HL-60/S4 treated with phorbol 12-myristate 13-acetate at 8.2 ng/mL for 4 days and 3 days (cell line): Measurements from ENCODE around the gene PHLDB1.
"Not testable (repeated sequence)": the region's sequence is repeated elsewhere in the genome, so short reads cannot be mapped to it uniquely, and the experiment has no call there.

Experiments
- in situ Hi-C: fragments of 300-500 bp; cut with MboI; formaldehyde crosslinking; loops from 2 replicates; pipeline ENCODE4 v1.15.0; 2022; ENCODE audit warnings: low sequenced_read_pairs

The PHLDB1 gene

DNA sequence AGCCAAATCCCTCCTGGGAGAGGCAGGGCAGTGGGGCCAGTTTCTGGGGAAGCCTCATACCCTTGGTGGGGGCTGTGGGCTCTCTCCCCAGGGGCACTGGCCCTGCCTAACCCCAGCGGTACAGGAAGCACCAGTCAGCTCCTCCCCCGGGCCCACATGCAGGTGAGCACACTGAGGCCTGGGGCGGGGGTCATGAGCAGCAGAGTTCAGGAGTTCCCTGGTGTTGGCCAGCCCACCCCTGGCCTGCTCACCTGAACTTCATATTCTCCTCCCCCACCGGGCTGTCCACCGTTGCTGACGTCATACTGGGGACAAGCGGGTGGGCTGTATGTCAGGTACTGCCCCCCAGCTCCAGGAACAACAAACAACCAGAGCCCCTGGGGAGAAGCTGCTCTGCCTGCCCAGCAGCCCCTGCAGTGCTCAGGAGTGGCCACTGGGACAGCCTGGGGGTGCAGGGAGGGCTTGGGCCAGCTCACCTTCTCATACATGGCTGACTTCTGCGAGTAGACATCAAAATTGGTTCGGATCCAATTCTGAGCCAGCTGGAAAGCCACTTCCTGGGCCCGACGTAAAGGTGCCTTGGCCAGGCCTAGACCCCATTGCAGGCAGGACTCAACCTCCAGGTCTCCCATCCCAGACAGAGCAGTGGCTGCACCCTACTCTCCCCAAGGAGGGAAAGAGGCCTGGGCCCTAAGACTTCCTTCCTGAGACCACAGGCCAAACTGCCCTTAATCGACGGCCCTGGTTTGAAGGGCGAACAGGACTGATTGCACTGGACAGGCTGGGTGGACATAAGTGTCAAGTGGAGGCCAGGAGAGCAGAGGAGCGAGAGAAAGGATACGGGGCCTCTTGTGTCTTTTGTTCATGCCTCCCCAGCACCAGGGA is 51.3 kb downstream of the PHLDB1 start:
- in situ Hi-C loops = no loop called here

DNA sequence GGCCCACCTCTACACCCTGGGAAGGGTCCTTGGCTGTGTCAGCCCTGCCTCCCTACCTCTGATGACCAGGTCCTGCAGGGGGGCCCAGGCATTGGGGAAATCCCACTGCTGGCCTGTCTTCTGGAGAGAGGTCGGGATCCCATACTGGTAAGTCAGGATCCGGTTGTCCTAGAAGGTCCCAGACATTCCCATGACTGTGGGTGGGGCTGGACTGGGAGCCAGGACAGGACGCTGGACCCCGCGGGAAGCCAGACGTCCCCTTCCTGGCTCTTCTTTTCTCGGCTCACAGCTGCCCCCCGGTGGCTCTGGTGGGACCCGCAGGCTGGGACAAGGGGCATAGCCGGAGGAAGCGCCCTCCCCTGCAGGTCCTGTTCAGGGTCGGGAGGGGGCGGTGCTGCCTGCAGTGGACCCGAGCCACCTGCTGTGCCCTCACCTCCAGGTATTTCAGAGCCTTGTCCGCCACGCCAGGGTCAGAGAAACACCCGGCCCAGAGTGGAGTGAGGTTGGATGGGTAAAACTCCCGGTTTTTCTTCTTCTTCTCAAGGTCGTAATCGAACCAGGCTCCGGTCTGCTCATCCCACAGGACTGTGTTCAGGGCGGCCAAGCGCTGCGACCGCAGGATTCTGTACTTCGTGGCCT is 52.0 kb downstream of the PHLDB1 start:
- in situ Hi-C loops = no loop called here

DNA sequence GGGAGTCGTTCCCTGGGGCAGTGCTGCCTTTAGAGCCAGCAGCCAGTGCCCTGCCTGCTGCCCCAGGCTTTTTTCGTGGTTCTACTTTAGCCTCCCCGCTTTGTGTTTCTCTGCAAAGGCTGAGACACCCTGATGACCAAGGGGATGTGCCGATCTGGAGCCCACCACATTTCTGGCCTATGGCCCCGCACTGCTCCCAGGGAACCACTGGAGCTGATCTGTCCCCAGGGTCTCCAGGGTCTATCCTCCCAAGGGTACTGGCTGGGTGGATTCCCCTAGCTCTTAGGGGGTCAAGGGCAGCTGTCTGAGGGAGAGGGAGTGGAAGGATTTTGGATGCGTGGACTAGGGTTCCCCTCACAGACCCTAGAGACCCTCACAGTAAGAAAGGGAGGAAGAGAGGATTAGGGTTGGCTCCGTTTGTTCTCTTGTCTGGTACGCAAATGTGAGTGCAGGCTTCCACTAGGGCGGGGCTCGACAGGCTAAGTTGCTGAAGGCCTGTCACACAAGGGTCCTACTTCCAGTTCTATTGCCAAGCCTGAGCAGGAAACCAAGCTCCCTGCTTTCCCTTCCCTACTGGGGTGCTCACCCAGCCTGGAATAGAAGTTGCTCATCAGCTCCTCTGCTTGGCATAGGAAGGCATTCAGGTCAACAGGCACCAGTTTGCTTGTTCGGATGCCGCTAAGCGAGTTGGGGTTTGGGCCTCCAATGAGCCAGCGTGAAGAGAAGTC is 52.7 kb downstream of the PHLDB1 start:
- in situ Hi-C loops = no loop called here

DNA sequence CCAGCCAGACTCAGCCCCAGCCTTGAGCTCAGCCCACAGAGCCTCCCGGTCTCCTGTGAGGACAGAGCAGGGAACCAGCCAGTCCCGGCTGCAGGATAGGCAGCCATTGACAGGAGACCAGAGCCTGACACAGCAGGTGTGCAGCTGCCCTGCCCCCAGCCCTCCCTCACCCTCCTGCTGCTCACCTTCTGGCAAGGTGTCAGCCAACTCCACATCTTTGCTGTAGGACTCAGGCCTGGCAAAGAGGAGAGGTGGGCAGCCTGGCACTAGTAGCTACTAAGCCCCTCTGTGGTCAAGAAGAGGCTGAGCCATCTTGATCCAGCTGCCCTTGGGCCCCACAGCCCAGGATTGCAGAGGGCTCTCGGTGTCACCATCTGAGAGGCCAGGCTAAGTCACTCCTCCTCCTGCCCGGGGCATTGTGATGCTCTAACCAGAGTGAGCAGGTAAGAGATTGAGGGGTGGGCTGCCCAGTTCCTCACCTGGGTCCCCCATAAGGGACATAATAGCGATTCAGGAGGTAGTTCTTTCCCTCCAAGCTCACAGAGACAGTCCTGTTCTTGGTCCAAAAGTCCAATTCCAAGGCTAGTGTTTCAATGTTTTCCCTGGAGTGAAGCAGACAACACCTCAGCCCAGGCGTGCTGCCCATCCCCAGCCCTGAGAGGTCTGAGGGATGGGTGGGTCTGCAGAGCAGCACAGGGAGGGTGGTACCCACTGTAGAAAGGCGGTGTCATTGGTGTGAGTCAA is 53.4 kb downstream of the PHLDB1 start:
- in situ Hi-C loops = no loop called here

DNA sequence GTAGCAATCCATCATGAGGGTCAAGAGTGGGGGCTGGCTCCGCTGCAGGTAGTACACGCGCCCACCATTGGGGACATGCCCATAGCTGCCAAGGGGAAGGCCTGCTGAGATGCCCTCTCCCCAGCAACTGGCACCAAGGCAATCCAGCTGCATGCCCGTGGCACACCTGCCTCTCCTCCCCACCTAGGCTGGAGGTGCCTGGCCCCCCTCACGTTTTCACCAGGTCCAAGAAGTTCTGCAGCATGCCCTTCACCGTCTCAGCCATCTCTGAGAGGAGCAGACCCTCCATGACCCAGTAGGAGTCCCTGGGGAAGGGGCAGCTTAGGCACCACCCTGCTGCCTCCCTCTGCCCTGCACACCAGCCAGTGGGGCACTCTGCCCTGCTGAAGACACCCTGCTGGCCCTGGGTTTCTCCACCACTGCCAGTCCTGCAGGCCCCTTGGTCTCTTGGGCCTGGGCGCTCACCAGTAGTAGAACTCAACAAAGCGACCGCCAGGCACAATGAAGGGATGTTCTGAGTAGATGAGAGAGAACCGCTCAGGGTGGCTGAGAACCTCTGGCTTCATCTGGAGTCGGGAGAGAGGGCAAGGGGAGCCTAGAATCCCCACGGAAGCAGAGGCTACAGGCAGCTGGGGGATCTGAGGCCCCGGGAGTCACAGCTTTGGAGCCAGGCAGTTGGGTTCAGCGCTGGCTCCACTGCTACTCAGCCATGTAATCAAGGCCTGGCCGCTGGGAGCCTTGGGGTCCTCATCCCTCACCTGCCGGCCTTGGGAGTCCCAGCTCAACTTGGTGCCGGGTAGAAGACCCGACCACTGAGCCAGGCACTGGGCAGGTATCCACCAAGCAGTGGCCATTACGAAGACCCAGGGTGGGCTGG is 54.2 kb downstream of the PHLDB1 start:
- in situ Hi-C loops = no loop called here

DNA sequence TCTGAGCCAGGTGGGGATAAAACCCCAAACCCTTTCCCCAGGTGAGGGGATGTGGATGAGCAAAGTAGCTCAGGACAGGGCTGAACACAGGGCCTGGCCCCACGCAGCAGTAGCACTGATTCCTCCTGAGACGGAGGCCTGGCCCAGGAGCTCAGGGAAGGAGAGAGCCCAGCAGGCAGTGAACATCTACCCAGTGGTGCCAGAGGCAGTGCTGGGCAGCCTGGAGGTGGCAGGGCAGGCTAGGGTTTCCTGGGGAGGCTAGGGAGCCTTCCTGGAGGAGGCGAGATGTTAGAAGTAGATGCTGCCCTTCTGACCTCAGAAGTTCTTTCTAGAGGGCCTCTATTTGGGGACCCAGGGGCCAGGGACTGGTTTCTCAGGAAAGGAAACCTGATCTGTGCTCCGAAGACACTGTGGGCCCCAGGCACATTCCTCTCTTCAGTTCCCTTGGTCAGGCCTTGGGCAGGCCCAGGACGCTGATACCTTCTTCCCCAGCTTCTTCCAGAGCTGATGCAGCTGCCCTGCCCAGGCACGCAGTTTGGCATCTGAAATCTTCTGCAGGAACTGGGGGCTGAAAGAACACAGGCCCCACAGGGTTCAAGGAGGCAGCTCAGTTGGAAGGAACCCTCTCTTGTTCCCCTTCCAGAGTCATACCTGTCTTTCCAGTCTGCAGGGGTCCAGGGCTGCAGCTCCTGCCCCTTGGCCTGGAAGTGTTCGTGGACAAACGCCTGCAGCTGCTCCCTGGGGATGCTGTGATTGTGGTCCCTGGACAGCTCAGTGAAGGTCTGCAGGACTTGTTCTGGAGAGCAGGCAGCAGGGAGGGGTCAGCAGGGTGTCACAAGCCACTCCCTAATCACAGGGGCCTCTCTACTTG is 55.2 kb downstream of the PHLDB1 start:
- in situ Hi-C loops = no loop called here

DNA sequence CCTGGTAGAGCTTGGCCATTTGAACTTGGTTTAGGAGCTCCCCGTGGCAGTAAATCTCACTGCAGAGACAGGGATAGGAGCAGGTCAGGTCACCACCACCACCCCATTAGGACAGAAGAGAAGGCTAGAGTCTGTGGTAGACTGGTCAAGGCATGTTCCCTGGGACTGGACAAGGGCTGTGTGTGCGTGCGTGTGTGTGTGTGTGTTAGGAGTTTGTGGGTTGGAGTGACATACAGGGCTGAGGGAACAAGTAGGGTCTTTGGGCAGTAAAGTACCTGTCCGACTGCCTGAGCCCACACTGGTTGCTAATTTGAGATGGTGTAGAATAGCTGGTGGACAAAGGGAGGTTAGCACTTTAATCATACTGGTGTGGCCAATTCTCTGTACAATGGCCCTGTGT is 56.0 kb downstream of the PHLDB1 start:
- in situ Hi-C loops = no loop called here

DNA sequence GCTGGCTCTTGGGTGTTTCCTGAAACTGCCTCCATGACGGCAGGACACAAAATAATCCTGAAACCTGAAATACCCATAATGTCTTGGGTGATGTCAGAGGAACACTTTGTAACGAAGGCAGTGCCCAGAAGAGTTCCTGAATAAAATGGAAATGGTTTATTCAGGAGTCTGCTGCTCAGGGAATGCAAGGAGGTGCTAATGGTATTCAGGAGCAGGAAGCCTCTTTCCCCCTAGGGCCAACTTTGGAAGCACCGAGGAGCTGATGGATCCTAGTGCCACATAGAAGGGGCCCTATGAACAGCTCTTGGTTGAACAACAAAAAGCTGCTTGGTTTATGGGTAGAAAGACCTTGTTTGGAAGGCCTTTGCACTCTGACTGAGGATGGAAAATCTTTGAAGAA is 56.5 kb downstream of the PHLDB1 start:
- in situ Hi-C loops = no loop called here

DNA sequence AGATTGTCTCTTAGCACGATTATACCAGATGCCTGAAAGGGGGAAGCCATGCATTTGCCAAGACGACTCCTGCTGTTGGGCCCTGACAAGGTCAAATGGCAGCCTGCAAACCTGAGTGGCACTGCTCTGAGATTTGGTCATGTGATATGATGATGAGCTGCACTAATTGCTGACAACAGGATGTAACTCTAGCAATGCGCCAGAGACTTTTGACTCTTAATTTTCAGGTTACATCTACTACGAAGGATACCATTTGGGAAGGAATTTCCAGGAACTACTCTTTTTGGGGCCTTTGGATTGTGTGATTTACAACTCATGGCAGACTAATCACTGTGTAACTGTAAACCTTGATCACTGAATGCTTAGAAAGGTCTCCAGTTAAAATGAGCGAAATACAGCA is 59.0 kb downstream of the PHLDB1 start:
- in situ Hi-C loops = no loop called here

DNA sequence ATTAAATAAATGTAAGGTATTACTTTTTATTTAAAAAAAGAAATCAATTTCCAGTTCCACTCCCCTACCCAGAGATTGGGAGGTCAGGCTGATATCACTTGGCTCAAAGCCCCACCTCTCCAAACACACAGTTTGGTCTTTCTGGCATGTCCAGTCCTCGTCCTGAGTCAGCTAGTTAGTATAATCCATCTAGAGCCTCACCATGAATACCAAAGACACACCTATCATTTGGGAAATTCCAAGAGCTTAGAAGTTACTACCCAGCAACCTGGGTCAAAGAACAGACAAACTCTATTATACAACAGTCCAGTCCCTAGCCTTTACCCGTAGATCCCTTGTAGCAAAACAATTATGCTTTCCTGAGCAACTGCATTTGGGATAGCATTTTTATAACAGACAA is 62.6 kb downstream of the PHLDB1 start:
- in situ Hi-C loops = no loop called here

DNA sequence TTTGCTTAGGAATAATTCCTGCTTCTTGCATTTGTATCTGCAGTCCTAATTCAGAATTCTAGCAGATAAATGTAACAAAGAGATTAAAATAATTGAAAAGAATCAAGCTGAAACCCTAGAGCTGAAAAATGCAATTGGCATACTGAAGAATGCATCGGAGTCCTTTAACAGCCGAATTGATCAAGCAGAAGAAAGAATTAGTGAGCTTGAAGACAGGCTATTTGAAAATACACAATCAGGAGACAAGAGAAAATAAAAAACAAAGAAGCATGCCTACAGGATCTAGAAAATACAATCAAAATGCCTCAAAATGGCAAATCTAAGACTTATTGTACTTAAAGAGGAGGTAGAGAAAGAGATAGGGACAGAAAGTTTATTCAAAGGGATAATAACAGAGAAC is 63.8 kb downstream of the PHLDB1 start:
- in situ Hi-C loops = no loop called here

DNA sequence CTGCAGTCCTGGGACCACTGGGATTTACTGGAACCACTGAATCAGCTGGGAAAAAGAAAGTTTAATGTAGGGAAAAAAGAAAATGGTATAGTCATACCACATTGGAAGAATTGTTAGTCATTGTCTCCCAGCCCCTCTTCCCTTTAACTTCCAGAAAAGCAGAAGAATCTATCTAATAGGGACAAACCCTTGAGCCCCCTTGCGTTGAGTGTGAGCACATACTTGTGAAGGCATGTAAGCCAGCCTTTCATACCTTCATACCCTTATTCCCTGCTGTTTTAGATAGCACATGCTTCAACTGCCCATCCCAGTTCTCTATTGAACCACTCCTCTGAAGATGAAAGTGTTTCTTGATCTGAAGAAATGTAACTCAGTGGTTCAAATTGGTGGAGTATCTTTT is 65.4 kb downstream of the PHLDB1 start:
- in situ Hi-C loops = no loop called here

DNA sequence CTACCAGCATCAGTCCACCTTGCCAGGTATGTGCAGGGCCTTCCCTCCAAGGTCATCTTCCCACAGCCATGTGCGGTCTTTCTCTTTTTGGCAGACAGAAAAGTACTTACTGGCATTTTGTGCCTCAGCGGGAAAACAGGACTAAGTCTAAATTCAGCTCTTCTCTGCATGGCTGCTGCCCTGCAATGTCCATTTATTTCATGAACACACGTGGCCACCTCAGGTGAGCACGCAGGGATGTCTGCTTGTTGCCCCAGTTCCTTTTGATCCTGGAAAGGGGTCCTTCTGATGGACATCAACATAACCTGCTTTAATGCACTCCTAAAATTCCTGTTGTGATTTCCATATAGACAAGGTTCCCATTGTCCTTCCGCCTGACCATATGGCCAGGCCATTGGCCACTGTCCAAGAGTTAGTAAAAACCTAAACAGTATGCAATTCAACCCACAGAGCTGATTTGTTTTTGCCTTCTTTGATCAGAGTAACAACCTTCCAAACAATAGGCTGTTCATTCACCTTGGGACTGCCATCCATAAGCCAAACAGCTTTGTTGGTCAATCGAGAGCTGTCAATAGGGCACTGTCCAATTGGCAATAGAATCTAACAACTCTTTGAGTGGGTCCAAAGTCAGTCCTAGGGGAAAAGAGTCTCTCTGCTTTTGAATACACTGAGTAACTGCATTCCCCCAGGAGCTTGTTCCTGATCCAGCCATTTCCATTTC is 66.1 kb downstream of the PHLDB1 start:
- in situ Hi-C loops = no loop called here

DNA sequence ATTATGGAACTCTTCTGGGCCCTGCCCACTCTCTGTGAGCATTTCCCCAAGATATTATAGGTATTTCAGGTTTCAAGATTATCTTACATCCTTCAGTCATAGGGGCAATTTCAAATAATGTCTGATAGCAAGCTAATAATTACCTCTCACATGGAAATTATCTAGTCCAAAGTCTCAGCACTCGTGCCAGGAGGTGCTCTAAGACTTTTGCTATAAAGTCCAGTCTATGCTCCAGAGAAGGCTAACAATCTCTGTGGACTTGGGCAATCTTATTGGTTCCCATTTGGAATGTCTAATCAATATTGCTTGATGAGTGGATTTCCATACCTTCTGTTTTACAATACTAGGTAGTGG is 66.6 kb downstream of the PHLDB1 start:
- in situ Hi-C loops = no loop called here

DNA sequence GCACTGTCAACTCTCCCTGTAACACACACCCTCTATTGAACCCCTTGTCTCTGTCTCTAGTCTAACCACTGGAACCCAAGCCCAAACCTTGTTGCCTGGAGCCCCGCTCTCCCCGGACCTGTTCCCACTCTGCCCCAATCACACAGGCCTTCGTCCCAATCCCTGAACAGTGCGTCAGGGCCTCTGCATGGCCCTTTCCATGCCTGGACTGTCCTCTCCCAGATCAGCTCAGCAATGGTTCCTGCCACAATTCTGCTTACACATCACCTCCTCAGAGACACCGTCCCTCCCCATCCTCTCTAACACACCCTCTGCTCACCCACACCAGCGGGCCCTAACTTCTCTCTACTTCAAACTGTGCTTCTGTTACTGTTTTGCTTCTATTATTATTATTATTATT is 70.6 kb downstream of the PHLDB1 start:
- in situ Hi-C loops = no loop called here

DNA sequence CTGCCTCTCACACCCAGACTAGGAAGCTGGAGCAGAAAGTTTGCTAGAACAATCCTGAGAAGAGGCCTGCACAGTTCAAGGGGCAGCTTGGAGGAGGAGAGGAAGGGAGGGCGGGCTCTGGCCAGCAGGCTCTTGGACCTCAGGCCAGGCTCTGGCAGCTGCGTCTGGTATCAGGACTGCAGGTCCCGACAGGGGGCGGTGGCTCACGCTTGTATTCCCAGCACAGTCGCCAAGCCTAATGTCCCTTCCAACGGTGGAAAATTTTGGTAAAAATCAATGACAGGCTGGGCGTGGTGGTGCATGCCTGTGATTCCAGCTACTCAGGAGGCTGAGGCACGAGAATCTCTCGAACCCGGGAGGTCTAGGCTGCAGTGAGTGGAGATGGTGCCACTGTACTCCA is 71.5 kb downstream of the PHLDB1 start:
- in situ Hi-C loops = not testable (repeated sequence)

DNA sequence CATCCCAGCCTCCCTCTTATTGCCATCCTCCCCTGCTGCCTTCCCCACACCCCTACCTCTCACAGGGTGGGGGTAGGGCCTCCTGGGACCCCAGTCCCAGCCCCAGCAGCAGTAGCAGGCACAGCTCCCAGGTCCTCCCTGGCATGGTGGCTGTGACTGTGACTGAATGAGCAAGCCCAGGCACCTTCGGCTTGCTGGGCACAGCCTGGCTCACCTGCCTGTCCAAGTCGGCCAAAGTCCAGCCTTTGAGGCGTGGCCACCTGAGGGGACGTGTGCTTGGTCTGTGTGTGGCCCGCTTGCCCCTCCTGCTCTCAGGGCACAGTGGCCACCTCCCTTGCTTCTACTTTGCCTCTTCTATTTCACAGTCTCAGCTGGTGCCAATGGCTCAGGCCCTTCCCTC is 72.1 kb downstream of the PHLDB1 start, which contains the start of gene TREH:
TSS of gene TREH (minus strand) at position 168 of the 400 bp plus-strand sequence. CDS start at position 145, 23 bp downstream.
- in situ Hi-C loops = no loop called here

DNA sequence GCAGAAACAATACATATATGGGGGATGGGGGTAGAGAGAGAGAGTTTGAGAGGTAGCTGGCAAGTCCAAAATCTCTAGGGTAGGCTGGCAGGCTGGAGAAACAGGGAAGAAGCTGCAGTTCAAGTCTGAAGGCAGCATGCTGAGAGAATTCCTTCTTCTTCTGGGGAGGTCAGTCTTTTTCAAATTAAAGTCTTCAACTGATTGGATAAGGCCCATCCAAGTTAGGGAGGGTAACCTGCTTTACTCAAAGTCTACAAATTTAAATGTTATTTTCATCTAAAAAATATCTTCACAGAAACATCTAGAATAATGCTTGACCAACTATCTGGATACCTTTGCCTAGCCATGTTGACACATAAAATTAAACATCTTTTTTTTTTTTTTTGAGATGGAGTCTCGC is 75.0 kb downstream of the PHLDB1 start:
- in situ Hi-C loops = no loop called here

DNA sequence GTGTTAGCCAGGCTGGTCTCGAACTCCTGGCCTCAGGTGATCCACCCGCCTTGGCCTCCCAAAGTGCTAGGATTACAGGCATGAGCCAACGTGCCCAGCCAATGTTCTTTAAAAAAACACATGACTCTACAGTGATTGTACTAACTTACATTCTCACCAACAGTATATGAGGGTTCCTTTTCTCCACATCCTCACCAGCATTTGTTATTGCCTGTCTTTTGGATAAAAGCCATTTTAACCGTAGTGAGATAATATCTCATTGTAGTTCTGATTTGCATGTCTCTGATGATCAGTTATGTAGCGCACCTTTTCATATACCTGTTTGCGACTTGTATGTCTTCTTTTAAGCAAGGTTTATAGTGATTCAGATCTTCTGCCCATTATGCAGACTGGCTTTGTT is 75.5 kb downstream of the PHLDB1 start:
- in situ Hi-C loops = not testable (repeated sequence)
